ENCODE data around the gene DCC. TPM values are rescaled to one million over a fixed set of nuclear protein-coding genes. Genes with fewer than 3 reads are reported as not detected.

Gene DCC
- total RNA-seq, 1 donor from 2014 or later: 2.0 TPM

DNA sequence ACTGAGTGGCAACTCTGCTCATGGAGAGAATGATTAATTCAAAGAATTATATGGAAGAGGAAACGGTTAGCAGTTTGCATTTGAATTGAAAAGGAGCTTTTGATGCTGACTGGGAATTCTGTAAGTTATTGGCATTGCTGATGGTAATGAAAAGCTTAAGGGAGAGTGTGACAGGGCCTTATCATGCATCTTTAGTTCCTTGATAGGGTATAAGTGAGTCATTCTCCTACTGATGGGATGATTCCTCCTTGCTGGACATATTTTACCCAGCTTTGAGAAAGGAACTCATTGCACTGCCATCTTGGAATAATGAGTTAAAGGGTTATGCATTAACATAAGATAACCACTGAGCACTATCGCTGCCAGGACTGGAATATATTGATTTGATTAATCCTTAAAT, 740.7 kb downstream of the DCC start:
- no peak for DNase-seq

DNA sequence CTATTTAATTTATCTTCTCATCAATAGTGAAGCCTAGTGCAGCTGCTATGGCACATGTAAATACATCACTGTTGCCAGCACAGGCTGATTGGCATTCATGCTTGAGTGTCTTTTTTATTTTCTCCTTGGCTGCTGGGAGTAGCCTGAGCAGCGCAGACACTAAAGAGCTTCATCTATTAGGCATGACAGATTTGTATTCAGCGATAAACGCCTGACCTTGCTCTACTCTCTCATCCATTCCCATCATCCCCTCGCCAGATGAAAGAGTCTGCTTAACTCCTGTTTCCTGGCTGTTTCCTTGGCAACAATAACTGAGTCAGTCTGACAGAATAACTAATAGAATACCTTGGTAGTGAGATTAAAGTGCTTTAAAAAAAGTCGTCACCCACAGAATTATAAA, 753.6 kb downstream of the DCC start:
- DNase-seq: no peak

DNA sequence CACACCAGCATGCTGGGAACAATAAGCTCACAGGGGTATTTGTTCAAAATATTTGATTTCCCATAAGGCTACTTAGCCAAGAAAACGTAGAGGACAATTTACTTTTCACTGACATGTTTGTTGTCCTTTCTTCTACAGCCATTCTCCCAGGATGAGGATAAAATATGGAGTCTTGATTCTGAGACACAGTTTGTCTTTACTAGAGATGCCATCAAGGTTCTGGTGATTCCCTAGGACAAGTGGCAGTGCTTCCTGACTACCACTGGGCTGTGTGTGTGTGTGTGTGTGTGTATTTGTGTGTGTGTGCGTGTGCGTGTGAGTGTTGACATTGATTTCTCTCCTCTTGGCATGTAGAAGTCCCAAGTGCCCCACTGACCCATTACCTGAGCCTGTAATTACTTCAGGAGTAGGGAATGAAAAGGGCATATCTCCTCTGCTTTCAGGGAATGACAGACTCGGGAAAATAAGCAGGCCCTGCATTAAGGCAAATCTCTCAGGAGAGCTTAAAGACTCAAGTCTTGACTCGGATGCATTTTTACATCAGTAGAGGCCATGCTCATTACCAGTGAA, 761.6 kb downstream of the DCC start:
- DNase-seq: no peak

DNA sequence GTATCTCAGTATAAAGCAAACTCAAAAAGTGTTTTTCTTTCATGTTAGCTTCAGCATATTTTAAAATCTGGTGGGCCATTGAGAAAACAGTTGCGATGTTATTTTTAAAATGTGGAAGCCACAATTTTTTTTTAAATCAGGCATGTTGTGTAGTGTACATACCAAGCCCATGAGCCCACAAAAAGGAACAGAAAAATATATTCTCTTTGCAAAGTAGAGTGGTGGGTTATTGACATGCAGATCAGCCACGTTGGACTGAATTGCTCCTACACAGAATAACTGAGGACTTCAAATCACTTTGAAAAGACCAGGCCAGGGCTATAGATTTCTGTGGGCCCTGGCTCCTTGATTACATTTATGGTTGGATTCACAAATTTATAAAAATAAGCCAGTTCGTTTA, 774.4 kb downstream of the DCC start:
- no peak for DNase-seq

DNA sequence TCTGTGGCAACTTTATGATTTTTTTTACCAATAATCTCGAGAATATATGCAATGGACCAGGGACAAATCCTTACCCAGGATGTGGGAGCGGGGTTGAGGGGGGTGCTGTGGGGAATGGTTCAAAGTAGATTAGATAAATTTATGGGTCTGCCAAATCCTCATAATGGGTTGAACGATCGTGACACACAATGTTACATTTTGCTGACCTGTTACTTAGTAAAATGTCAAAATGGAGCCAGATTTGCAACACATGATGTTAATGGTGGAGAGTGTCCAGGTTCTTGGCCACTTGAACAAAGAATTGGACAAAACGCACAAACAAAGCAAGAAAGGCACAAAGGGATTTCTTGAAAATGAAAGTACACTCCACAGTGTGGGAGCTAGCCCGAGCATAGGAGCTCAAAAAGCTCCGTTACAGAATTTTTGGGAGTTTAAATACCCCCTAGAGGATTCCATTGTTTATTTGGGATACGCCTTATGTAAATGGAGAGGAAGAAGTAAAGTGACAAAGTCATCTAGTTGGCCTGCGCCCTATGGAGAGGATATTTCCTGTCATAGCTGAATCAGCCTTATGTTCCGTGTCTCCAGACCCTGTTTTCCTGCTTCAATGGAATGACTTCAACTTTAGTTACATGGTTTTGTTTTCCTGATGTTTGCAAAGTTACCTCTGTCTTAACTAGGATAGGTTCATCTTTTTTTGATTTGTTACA, 776.0 kb downstream of the DCC start:
- DNase-seq: no peak

DNA sequence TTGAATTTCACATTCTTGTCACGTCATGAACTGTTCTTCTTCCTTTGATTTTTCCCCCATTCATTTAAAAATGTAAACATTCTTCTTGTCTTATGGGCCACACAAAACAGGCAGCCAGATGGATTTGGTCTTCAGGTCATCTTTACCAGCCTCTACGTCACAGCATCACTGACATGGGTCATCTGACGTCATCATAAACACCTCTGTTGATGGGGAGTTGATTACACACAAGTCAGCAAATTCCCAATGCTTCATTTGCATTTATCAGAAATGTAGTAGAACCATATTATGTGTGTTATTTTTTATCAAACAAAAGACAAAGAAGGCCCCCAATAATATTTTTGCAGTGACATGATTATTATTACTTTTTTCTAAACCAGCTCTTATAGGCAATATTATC, 777.9 kb downstream of the DCC start:
- no peak for DNase-seq

DNA sequence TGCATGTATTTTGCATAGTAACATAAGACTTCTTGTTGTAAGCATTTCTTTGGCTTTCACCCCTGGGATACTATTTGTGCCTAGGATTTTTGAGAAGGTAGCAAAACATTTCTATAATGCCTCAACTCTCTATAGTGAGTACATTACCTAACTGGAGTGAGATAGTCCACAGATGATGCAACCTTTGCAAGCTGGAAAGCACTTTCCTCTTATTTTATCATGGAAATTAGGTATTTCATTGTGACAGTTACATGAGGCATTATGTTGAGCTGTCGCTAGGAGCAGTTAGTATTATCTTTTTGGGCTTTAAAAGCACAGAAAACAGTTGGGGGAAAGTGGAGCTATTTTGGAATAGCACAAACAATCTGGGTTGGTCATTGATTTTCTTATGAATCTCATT, 786.2 kb downstream of the DCC start:
- no peak for DNase-seq

DNA sequence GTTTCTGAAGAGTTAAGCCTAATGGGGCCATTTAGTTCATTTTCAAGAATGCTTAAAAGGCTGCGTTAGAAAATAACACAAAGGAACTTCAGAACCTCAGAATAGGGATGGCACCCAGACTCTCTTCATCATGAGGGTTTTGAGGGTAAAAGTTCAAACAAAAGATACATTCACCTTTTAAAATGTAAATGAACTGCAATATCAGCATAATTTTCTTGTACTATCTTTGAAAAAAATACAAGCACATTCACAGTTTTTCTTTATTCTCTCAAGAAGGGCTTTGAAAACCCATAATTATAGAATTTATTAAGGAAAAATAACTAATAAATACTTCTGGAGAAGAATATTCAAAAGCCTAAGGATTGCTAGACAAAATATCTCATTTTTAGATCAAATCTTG, 791.0 kb downstream of the DCC start:
- no peak for DNase-seq

DNA sequence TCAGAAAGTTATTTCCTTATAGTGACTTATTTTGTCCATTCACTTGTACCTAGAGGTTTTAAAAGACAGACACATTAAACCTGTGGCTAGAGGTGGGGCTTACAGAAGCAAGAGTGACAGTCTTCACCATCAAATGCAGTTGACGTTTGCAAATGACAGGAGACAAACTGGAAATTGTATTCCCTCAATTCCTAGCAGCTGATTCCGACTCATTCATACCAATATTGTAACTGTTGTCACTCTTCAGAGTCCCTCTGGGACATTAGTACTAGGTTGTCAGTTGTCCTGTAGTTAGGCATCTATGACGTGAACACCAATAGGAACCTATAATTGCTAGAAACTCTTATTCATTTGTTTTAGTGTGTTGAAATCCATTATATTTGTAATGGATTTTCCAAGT, 794.7 kb downstream of the DCC start:
- no peak for DNase-seq

DNA sequence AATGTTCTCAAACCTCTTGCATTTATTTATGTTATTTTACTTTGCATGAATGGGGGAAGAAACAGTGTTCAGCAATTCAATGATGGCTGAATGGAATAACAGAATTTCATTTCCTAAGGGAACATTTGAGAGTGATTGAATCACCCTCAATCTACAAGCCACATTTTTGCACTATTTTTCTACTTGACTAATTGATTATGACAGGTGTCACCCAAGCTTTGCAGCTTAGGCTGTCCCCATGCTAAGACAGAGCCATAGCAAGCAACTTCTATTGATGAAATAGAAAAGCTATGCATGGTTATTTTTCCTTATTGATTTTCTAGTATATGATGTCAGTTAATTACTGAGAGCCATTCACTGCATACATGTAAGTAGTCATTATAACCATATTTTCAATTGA, 795.7 kb downstream of the DCC start:
- DNase-seq: no peak

DNA sequence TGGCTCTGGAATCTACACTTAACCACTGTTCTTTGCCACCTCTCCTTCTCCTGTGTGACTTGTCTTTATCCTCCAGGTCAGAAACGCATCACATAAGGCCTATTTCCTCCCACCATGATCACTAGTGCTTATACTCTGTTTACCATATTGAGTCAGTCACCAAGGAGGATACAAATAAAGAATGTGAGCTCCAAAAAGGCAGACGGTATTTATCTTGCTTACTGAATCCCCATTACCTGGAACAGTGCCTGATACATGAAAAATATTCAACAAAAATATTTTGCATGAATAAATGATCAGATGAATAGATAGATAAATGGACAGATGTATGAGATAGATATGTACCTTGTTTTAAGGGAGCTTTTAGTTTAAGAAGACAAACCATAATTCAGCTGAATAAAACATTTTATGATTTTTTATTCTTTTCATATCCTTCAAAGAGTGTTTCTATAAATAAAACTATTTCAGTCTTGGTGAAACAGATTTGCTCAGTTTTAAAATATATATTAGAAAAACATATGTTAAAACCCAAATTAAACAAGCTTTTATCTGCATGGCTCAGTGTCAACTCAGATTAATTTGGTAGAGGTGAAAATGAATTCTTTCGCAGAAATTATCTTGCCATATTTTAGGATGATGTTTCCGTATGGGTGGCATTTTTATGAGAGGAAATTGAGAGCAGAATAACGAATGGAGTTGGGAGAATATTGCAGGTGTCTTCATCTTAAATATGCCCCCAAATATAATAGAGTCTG, 799.9 kb downstream of the DCC start:
- DNase-seq: no peak

DNA sequence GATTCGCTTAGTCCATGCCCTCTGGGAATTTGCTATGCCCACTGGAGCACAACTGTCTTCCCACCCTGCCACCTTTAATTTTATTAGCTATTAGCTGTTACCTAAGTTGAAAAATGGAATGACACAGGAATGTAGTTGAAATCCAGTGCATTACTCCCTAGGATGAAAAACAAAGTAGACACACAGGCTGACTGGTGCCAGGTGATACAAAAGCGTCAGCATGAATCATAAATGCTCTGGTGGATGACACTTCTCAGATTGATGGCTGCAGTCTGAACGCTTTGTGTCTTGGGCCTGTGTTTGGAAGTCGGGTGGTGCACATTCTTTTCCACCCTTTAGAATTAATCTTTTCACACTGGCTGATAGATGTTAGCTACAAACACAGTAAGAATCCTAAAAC, 802.0 kb downstream of the DCC start:
- no peak for DNase-seq

DNA sequence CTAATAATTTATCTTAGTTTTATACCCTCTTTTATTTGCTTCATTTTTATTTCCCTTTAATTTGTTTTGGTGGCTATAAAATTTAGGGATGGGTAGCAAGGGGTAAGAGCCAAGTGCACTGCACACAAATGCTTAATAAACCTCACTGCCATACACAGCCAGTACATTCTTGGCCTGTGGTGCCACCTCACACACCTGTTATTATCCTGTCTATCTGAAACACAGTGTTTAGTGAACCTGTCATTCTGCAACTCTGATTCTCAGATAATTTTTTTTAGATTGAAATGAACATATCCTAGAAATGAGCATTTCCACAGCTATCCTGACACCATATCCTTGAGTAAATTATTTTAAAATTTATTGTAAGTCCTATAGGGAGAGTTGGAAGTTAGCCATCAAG, 807.5 kb downstream of the DCC start:
- DNase-seq: no peak

DNA sequence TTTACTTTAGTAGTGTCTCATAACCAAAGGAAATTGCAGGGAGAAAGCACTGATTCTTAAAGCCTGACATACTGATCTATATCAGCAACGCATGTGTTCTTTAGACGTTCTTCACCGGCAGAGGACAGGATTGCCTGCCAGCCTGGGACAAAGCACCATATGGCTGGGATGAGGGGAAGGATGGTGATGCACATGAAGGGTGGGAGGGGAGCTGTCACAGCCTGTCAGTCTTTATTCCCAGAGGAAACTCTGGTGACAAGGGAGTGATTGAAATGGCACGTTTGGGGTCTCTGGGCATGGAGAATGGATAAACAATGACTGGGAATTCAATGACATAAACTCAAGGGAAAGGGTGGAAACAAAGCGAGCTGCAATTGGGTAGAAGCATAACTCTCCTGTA, 808.1 kb downstream of the DCC start:
- no peak for DNase-seq

DNA sequence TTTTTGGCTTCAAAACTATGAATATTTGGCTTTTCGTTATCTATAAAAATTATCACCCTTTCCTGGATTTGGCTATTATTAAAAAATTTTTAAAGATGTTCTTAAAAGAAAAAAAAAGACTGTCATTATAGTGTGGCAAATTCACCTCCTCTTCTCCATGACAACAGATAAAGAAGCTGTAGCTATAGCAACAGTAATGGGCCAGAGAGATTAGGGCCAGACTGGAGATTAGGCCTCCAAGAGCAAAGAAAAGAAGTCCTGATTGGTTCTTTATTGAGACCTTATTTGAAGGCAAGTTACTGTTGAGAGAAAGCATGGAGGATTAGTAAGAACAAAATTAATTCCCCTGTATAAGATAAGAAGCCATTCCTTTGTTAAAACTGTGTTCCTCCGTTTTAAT, 812.5 kb downstream of the DCC start:
- DNase-seq: no peak

DNA sequence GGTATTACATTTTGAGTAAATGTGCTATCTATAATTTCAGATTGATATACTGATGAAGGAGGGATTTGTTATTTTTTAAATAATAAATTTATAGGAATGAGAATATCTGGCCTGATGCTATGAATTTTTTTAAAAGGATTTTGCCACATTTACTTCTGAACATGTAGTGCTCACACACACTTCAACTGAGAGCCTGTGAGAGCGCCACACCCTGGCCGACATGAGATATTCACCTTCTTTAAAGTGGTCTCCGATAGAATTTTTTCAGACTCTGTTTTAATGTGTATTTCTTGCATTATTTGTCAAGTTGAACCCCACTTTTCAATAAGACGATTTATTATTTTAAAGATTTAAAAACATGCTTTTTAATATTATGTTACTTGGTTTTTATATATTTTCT, 813.3 kb downstream of the DCC start:
- no peak for DNase-seq

DNA sequence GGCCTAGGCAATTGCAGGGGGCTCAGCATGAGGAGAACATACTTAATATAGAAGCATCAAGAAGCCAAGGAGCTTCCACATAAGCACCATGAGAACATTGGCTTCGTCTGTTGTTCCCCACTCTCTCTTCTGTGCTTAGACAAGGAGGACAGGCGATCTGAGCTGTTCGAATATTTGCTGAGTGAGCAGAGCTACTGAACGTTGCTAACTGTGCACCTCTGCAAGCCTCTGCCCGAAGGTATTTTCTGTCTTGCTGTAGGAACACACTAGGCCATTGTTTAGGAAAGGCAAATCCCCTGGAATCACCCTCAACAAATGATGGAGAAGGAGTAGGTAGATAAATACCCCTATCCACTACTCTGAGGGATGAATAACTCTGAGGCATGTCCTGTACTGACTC, 813.8 kb downstream of the DCC start:
- no peak for DNase-seq

DNA sequence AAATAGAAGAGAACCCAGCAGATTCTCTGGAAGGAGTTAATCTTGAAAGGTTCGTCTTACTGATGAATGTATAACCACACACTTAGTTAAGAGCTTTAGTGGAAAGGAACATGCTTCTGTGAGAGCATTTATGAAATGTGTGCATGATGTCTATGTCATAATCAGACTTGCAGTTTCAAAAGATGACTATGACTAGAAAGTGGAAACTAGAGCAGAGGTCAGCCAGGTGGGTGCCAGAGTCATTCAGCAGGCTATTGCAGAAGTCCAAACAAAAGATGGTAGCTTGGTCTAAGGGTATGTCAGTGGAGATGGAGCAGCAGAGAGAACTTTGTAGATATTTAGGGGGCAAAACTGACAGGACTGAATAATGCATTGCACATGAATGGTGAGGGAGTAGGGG, 825.8 kb downstream of the DCC start:
- no peak for DNase-seq

DNA sequence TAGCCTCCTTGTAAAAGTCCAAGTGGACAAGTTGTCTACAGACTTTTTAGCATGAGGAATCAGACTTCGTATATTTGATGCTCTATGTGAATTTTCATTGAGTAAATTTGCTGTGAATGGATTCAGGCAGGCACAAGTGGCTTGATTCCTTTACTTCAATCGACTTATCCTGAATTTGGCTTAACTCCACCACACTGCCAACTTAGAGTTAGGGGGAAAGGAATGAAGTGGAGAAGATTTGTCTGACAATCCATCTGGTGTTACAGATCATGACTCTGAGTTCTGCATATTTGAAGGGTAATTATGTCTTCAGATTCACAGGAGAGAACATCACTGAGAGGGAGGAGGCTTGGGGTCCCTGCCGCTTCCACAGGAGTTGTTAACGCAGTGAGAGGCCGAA, 829.3 kb downstream of the DCC start:
- DNase-seq: no peak

DNA sequence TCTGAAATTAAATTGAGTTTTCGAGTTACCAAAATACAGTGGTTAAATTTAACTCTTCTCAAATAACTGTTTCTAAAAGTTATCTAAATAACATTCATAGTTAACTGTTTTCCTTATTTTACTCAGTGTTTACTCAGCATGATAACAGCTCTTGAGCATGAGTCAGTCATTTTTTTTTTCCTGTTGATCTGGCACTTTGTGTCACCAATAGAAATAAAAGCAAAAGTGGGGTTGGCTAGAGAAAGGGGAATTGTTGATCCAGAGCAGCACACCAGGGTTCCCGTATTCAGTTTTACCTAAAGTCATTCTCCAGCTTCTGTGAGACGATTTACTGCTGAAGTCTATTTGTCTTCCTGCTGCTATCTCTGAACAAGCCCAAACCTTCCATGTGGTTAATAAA, 851.6 kb downstream of the DCC start:
- DNase-seq: no peak

DNA sequence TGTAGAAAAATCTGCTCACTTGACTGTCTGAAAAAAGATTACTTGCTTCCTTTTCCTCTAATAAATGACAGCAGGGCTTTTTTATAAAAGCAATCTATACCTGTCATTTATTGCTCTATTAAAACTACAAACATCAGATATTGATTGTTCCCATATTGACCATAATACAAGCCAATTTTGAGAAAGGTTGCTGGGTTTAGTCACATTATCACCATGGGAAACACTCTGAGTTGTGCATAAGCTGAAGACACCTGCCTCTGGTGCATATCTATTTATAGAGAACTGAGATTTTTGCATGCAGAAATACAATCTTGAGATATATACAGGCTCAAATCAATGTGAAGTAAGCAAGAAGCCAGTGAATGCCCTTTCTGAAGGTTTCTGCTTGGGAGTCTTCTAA, 853.9 kb downstream of the DCC start:
- no peak for DNase-seq

DNA sequence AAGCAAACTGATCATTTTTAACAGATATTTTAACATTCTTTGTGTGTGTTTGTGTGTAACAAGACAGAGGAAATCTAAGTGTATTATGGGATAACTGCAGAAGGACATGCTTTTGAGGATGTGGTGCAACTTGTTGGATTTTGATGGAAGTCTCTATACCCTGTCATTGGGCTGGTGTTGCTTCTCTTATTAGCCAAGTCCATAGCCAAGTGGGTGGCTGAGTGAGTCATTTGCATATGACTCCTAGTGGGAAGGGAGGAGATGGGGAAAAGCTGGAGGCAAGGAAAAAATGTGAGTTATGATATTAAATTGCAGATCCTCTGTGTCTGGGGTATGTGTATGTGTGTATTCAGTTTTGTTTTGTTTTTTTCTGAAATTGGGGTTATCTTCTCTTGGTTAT, 879.9 kb downstream of the DCC start:
- DNase-seq: no peak

DNA sequence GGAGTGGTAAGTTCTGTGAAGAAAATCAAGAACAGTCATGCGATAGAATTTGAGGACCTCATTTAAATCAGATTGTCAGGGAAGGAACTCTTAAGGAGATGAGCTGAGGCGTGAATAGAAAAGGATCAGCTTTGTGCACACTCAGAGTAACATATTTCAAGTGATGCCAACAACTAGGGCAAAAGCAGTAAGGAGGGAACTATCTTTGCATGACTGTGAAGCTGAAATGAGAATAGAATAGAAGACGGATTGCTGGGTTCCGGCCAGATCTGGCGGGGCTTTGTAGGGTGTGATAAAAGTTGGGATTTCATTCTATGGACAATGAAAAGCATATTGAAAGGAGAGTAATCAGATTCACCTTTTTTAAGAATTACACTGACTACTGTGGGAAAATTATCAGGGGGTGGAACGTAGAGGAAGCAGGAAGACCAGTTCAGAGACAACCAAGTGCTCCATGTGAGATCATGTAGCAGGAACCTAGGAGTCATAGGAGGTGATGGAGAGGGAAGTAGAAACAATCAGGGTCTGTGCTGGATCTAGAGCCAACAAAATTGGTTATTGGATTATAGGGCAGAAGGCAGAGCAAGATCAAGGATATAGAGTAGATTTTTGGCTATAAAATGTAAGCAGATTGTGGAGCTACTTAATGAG, 884.3 kb downstream of the DCC start:
- DNase-seq: no peak
